ENCODE measurements around the gene ZCCHC24. TPM values are rescaled to one million over a fixed set of nuclear protein-coding genes. Genes with fewer than 3 reads are reported as not detected.

Gene ZCCHC24
- total RNA-seq, 2 experiments from 2014 or later = 0.98 to 2.2 TPM

DNA sequence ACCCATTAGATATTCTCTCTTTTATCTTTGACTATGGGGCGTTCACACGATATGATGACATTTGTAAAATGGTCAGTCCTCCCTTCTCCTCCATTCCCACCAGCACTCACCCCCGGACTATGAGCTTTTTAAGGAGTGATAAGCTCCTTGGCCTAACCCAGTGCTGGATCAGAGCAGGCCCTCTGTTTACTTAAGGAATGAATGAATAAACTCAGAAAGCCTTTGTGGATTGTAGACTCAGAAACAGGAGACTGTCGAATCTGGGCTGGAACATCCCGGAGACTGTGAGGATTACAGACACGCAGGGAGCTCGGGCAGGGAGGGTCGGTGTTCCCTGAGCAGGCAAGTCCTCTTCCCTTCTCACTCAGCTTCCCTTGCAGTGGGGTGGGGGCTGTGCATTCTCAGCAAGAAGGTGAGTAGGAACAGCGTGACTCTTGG lies 6.8 kb upstream of the ZCCHC24 start:
- intact Hi-C loops (cut with micrococcal nuclease; ENCODE audit: unreplicated experiment) = no loop called here
- no peaks in the 10 kb centered on the region for H3K9me2 ChIP-seq (ENCODE audit: insufficient read depth, low read length)
- CTCF ChIA-PET (ENCODE audit: unreplicated experiment) = no interaction called here
- no peaks in the 10 kb centered on the region for H3K79me2 ChIP-seq (ENCODE audit: insufficient read depth, low read depth, low read length)
- no peak overlapping the region for H3K4me2 ChIP-seq (ENCODE audit: low read length)
- no peaks in the 10 kb centered on the region for H4K20me1 ChIP-seq (ENCODE audit: insufficient read depth, low read length)
- H3K4me1 ChIP-seq (ENCODE audit: insufficient read depth, low read length, poor library complexity, severe bottlenecking) = no peaks in the 10 kb centered on the region
- no peak overlapping the region for H2AFZ ChIP-seq (ENCODE audit: low read length)
- H3K9me3 ChIP-seq (ENCODE audit: low read length) = no peaks in the 10 kb centered on the region
- no peak for DNase-seq (ENCODE audit: low spot score)
- POLR2A ChIA-PET = interaction anchor here (0.8 to 1.2 kb wide), 2 partner anchors 12 to 22 kb away, joined by 3 read pairs; no protein-coding TSS in a partner anchor
- no peak overlapping the region for H3K27ac ChIP-seq (ENCODE audit: low read depth, low read length, poor library complexity, severe bottlenecking)
- no peaks in the 10 kb centered on the region for H3K36me3 ChIP-seq (ENCODE audit: insufficient read depth, low read length)
- TF ChIP-seq EZH2phosphoT487 (IDR thresholded peaks at IDR 0.05; ENCODE audit: borderline replicate concordance, low read depth, low read length) = no peak
- TF ChIP-seq, protein P1, sequence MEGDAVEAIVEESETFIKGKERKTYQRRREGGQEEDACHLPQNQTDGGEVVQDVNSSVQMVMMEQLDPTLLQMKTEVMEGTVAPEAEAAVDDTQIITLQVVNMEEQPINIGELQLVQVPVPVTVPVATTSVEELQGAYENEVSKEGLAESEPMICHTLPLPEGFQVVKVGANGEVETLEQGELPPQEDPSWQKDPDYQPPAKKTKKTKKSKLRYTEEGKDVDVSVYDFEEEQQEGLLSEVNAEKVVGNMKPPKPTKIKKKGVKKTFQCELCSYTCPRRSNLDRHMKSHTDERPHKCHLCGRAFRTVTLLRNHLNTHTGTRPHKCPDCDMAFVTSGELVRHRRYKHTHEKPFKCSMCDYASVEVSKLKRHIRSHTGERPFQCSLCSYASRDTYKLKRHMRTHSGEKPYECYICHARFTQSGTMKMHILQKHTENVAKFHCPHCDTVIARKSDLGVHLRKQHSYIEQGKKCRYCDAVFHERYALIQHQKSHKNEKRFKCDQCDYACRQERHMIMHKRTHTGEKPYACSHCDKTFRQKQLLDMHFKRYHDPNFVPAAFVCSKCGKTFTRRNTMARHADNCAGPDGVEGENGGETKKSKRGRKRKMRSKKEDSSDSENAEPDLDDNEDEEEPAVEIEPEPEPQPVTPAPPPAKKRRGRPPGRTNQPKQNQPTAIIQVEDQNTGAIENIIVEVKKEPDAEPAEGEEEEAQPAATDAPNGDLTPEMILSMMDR (conservative IDR thresholded peaks at IDR 0.05; ENCODE audit: low read length) = no peak
- no peak overlapping the region for H3K4me3 ChIP-seq (ENCODE audit: low read depth, low read length, poor library complexity, severe bottlenecking)
- no TSS peak for BruUV-seq (replicated peaks)

DNA sequence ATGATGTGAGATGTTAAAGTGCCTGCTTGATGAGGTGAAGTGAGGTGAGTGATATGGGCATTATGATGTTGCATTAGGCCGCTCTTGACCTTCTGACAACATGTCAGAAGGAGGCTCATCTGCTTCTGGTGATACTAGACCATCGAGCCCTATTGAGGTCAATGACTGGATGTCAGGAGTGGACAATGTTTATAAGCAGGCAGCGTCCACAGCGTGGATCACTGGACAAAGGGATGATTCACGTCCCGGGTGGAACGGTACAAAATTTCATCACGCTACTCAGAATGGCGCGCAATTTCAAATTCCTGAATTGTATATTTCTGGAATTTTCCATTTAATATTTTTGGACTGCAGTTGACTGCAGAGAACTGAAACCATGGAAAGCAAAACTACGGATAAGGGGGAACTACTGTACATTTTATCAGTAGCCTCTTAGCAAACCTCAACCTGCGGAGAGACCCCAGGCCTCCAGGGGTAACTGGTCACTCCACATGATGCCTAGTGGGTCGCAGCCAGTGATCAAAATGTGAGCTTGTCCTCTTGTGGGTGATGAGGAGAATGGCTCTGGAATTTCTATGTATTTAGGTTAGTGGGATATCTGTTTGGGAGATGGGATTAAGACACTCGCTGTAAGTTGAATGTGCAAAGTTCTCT lies 5.7 kb upstream of the ZCCHC24 start:
- POLR2A ChIA-PET = interaction anchor here (1.2 kb wide), 1 partner anchor 23 kb away, joined by 3 read pairs; no protein-coding TSS in a partner anchor
- CTCF ChIA-PET (ENCODE audit: unreplicated experiment) = no interaction called here
- no peaks in the 10 kb centered on the region for H3K9me3 ChIP-seq (ENCODE audit: low read length)
- no peak overlapping the region for H2AFZ ChIP-seq (ENCODE audit: low read length)
- H3K4me2 ChIP-seq (ENCODE audit: low read length) = no peak overlapping the region
- no peak overlapping the region for H3K27ac ChIP-seq (ENCODE audit: low read depth, low read length, poor library complexity, severe bottlenecking)
- H3K4me3 ChIP-seq (ENCODE audit: low read depth, low read length, poor library complexity, severe bottlenecking) = no peak overlapping the region
- H3K9me2 ChIP-seq (ENCODE audit: insufficient read depth, low read length) = no peaks in the 10 kb centered on the region
- intact Hi-C loops (cut with micrococcal nuclease; ENCODE audit: unreplicated experiment) = no loop called here
- no peaks in the 10 kb centered on the region for H3K36me3 ChIP-seq (ENCODE audit: insufficient read depth, low read length)
- peaks cover 1% of the 10 kb centered on the region for H3K4me1 ChIP-seq (ENCODE audit: insufficient read depth, low read length, poor library complexity, severe bottlenecking)
- no TSS peak for BruUV-seq (replicated peaks)
- H3K79me2 ChIP-seq (ENCODE audit: insufficient read depth, low read depth, low read length) = no peaks in the 10 kb centered on the region
- no peaks in the 10 kb centered on the region for H4K20me1 ChIP-seq (ENCODE audit: insufficient read depth, low read length)
- DNase-seq (ENCODE audit: low spot score) = no peak
- TF ChIP-seq, protein P1 (conservative IDR thresholded peaks at IDR 0.05; ENCODE audit: low read length) = no peak

Data from OCI-LY7 (cell line).